Activated CD4-positive, alpha-beta T cell treated with anti-CD3 and anti-CD28 coated beads, Interleukin-2, amount 10 ng/mL, durations not matched to agents 7 days and 5 days (primary cell): ENCODE measurements around the gene ATP6V0A4. TPM values are rescaled to one million over a fixed set of nuclear protein-coding genes. Genes with fewer than 3 reads are reported as not detected.
"Not testable (repeated sequence)": the region's sequence is repeated elsewhere in the genome, so short reads cannot be mapped to it uniquely, and the experiment has no call there.

Source experiments
- CTCF ChIA-PET: fragments of 350-600 bp; sonication (Branson Sonifier 250); formaldehyde crosslinking; loops from one replicate; lab custom pipeline; 2021; ENCODE audit warnings: antibody characterized with exemption; lab: Charles Lee
- POLR2A ChIA-PET: fragments of 350-600 bp; sonication (Branson Sonifier 250); formaldehyde crosslinking; loops from one replicate; lab custom pipeline; 2021; ENCODE audit warnings: antibody characterized with exemption; lab: Charles Lee
- DNase-seq: peaks from one replicate; pipeline ENCODE4 v3.0.0-alpha.2; 2020
- H3K27ac Mint-ChIP-seq: one replicate; pipeline ENCODE4 v1.8.0; 2021; ENCODE audit warnings: mild to moderate bottlenecking, moderate library complexity, mixed read lengths
- H3K27me3 Mint-ChIP-seq: one replicate; pipeline ENCODE4 v1.8.0; 2021; ENCODE audit warnings: mixed read lengths
- H3K36me3 Mint-ChIP-seq: one replicate; pipeline ENCODE4 v1.8.0; 2021; ENCODE audit warnings: low read depth, mixed read lengths
- H3K4me1 Mint-ChIP-seq: one replicate; pipeline ENCODE4 v1.8.0; 2021; ENCODE audit warnings: mixed read lengths
- H3K4me3 Mint-ChIP-seq: one replicate; pipeline ENCODE4 v1.8.0; 2021; ENCODE audit warnings: mild to moderate bottlenecking, moderate library complexity, mixed read lengths
- H3K9me3 Mint-ChIP-seq: one replicate; pipeline ENCODE4 v1.8.0; 2021; ENCODE audit warnings: mixed read lengths
- total RNA-seq, 2 experiments: library from RNA; stranded (reverse); gene quantifications; one replicate each; pipeline ENCODE4 v1.2.3, GENCODE V29; 2021

The ATP6V0A4 gene
- total RNA-seq, 2 experiments from 2014 or later, result not detected

DNA sequence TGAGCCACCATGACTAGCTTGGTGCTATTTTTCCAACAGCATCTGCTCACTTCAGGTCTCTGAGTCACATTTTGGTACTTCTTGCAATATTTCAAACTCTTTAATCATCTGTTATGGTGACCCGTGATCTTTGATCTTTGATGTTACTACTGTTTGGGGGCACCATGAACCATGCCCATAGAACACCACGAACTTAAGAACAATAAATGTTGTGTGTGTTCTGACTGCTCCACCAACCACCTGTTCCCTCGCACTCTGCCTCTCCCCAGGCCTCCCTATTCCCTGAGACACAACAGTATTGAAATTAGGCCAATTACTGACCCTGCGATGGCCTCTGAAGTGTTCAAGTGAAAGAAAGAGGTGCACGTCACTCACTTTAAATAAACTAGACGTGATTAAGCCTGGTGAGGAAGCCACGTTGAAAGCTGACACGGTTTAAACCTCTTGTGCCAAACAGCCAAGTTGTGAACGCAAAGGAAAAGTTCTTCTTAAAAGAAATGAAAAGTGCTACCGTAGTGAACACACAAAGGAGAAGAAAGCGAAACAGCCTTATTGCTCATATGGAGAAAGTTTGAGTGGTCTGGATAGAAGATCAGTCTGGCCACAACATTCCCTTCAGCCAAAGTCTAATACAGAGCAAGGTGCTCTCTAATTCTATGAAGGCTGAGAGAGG, 27.2 kb upstream of the ATP6V0A4 start:
- CTCF ChIA-PET, result interaction anchor here (1.5 kb wide), 1 partner anchor 9 kb away, joined by 4 read pairs; no protein-coding TSS in a partner anchor
- no peak overlapping the region for H3K4me3 Mint-ChIP-seq

GRCh38 chr7:138822867-138823535, 25.0 kb upstream of the ATP6V0A4 start:
- no peak overlapping the region for H3K4me3 Mint-ChIP-seq

More for the DNA sequence above, 27.2 kb upstream of the ATP6V0A4 start:
- no peaks in the 10 kb centered on the region for H3K27me3 Mint-ChIP-seq
- peak overlapping the region; percentile 9 for H3K27ac Mint-ChIP-seq
- no peaks in the 10 kb centered on the region for H3K36me3 Mint-ChIP-seq
- peaks cover 7% of the 10 kb centered on the region for H3K9me3 Mint-ChIP-seq
- DNase-seq, result no peak
- peaks cover 15% of the 10 kb centered on the region for H3K4me1 Mint-ChIP-seq
- POLR2A ChIA-PET, result no interaction called here

DNA sequence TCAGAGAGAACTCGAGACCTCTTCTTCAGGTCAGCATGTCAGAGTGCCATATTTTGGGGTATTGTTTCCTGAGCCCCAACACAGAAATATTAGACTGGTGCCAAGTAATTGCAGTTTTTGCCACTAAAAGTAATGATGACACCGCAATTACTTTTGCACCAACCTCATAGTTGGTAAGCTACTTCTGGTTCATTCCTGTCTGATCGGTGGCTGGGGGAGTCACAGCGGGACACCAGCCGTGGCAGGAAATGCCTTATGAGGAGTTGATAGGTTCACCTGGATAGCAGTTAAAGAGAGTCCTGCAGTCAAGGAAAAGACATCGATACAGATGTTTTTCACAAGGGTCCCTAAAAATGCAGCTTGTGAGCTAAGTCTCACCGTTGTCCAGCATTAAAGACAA, 23.9 kb upstream of the ATP6V0A4 start:
- Mint-ChIP-seq H3K4me3 (no peak overlapping the region), H3K36me3 (peaks cover under 1% of the 10 kb centered on the region), H3K9me3 (peaks cover 11% of the 10 kb centered on the region), H3K4me1 (peaks cover 16% of the 10 kb centered on the region), H3K27ac (no peak overlapping the region), H3K27me3 (no peaks in the 10 kb centered on the region)
- ChIA-PET POLR2A (no interaction called here), CTCF (no interaction called here)
- no peak for DNase-seq

More at GRCh38 chr7:138822867-138823535, 25.0 kb upstream of the ATP6V0A4 start:
- peaks cover 12% of the 10 kb centered on the region for H3K9me3 Mint-ChIP-seq
- H3K27me3 Mint-ChIP-seq, result no peaks in the 10 kb centered on the region
- peaks cover 15% of the 10 kb centered on the region for H3K4me1 Mint-ChIP-seq
- ChIA-PET CTCF (no interaction called here), POLR2A (no interaction called here)
- H3K27ac Mint-ChIP-seq, result no peak overlapping the region
- no peaks in the 10 kb centered on the region for H3K36me3 Mint-ChIP-seq
- no peak for DNase-seq

DNA sequence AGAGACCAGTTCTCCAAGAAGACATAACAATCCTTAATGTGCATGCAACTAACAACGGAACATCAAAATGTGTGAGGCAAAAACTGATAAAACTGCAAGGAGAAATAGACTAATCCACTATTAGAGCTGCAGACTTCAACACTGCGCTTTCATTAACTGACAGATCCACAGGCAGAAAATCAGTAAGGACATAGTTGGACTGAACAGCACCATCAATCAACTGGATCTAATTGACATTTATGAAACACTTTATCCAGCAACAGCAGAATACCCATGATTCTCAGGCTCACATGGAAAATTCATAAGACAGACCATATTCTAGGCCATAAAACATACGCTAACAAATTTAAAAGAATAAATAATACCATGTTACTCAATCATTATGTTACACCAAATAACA, 21.6 kb upstream of the ATP6V0A4 start:
- Mint-ChIP-seq H3K36me3 (peaks cover 5% of the 10 kb centered on the region), H3K4me1 (peaks cover 16% of the 10 kb centered on the region), H3K4me3 (no peak overlapping the region), H3K27ac (no peak overlapping the region), H3K9me3 (peaks cover 5% of the 10 kb centered on the region), H3K27me3 (no peaks in the 10 kb centered on the region)
- no peak for DNase-seq
- ChIA-PET CTCF (interaction anchor here (0.6 kb wide), 1 partner anchor 68 kb away, joined by 3 read pairs; no protein-coding TSS in a partner anchor), POLR2A (no interaction called here)

GRCh38 chr7:138816650-138817049, 18.7 kb upstream of the ATP6V0A4 start:
- POLR2A ChIA-PET, result interaction anchor here (0.7 kb wide), 1 partner anchor 60 kb away, joined by 3 read pairs; no protein-coding TSS in a partner anchor
- Mint-ChIP-seq H3K9me3 (peaks cover 8% of the 10 kb centered on the region), H3K4me3 (no peak overlapping the region), H3K36me3 (peaks cover 8% of the 10 kb centered on the region), H3K4me1 (peaks cover 35% of the 10 kb centered on the region), H3K27me3 (no peaks in the 10 kb centered on the region), H3K27ac (no peak overlapping the region)
- CTCF ChIA-PET, result interaction anchor here (0.7 to 1.0 kb wide), 3 partner anchors 9 to 25 kb away, joined by 3 read pairs; no protein-coding TSS in a partner anchor
- DNase-seq, result no peak

DNA sequence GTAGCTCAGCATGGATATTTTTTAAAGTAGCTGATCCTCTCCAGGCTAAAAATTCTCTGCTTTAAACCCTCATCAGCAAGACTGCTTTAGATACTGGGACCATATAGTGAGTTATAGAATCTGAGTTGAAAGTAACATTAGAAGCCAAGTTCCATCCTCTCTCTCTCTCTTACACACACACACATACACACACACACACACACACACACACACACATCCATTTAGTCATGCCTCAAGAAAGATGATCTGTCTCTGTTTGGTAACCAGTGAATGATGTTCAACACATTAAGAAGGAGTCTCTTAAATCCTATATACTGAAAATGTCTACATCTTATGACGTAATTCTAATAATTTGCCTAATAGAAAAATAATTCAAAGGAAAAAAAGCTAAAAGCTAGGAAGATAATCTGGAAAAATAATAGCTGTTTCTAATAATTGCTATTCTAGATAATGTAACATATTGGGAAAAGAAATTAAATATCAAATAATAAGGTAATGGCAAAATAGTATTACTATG, 16.9 kb upstream of the ATP6V0A4 start:
- no peaks in the 10 kb centered on the region for H3K27me3 Mint-ChIP-seq
- H3K36me3 Mint-ChIP-seq, result peaks cover 8% of the 10 kb centered on the region
- H3K4me3 Mint-ChIP-seq, result no peak overlapping the region
- H3K4me1 Mint-ChIP-seq, result peaks cover 35% of the 10 kb centered on the region
- ChIA-PET CTCF (interaction anchor here (1.3 to 1.5 kb wide), 3 partner anchors 14 to 72 kb away, joined by 3 to 4 read pairs (median 4); no protein-coding TSS in a partner anchor), POLR2A (no interaction called here)
- no peak for DNase-seq
- peaks cover 8% of the 10 kb centered on the region for H3K9me3 Mint-ChIP-seq
- H3K27ac Mint-ChIP-seq, result no peak overlapping the region

DNA sequence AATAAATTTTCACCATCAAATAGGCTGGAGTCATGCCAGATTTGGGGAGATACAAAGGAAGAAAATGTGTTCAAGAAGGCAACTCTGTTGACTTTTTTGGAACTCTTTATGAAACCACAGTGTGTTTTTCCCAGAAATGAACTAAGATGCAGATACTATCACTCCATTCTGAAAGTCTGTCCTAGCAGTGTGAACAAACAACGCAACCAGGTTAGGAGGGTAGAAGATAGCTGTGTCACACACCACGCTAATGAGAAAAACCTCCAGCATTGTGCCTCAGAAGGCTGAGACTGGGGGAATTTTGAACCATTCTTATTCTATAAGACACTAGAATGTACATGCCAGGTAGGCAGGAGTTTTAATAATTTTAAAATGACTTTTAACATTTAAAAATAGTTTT, 15.9 kb upstream of the ATP6V0A4 start:
- H3K27me3 Mint-ChIP-seq, result no peaks in the 10 kb centered on the region
- H3K4me3 Mint-ChIP-seq, result no peak overlapping the region
- H3K9me3 Mint-ChIP-seq, result peaks cover 5% of the 10 kb centered on the region
- peaks cover 35% of the 10 kb centered on the region for H3K4me1 Mint-ChIP-seq
- ChIA-PET CTCF (interaction anchor here (0.5 to 1.3 kb wide), 2 partner anchors 13 to 58 kb away, joined by 3 to 4 read pairs; no protein-coding TSS in a partner anchor), POLR2A (no interaction called here)
- H3K36me3 Mint-ChIP-seq, result peaks cover 8% of the 10 kb centered on the region
- peak; percentile 17 for DNase-seq
- H3K27ac Mint-ChIP-seq, result peak overlapping the region; percentile 78

DNA sequence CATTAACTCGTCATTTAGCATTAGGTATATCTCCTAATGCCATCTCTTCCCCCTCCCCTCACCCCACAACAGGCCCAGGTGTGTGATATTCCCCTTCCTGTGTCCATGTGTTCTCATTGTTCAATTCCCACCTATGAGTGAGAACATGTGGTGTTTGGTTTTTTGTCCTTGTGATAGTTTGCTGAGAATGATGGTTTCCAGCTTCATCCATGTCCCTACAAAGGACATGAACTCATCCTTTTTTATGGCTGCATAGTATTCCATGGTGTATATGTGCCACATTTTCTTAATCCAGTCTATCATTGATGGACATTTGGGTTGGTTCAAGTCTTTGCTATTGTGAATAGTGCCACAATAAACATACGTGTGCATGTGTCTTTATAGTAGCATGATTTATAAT, 13.3 kb upstream of the ATP6V0A4 start:
- peaks cover 29% of the 10 kb centered on the region for H3K4me1 Mint-ChIP-seq
- POLR2A ChIA-PET, H3K9me3 Mint-ChIP-seq, H3K27me3 Mint-ChIP-seq, H3K36me3 Mint-ChIP-seq, CTCF ChIA-PET, DNase-seq, H3K4me3 Mint-ChIP-seq, H3K27ac Mint-ChIP-seq: not testable (repeated sequence)

- CTCF ChIA-PET, result no interaction called here
- no peak for DNase-seq
- H3K4me1 Mint-ChIP-seq, result peaks cover 22% of the 10 kb centered on the region
- POLR2A ChIA-PET, result interaction anchor here (0.6 kb wide), 1 partner anchor 50 kb away, joined by 3 read pairs; no protein-coding TSS in a partner anchor
- no peaks in the 10 kb centered on the region for H3K27me3 Mint-ChIP-seq
- H3K36me3 Mint-ChIP-seq, result peaks cover 3% of the 10 kb centered on the region
- no peak overlapping the region for H3K4me3 Mint-ChIP-seq
- H3K9me3 Mint-ChIP-seq, result peaks cover 7% of the 10 kb centered on the region
- H3K27ac Mint-ChIP-seq, result no peak overlapping the region
Measured at GRCh38 chr7:138809346-138809745, 11.3 kb upstream of the ATP6V0A4 start.

DNA sequence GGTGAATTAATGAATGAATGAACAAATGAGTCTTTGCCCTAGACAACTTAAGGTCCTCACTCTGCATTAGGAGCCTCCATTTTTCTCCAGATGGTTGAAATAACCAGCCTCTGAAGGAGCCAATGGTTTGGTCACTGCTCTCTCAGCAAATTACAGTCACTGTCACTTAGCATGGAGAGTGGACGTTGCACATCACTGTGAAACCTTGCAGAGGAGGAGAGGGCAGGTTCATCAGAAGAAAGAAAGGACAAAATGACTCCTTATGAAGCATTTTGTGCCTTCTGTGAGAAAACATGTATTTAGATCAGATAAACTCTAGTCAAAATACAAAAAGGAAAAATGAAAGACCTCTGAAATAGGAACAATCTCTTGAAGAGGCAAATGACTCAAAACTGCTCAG, 6.6 kb upstream of the ATP6V0A4 start:
- Mint-ChIP-seq H3K4me3 (no peak overlapping the region), H3K4me1 (peaks cover 6% of the 10 kb centered on the region), H3K27me3 (no peaks in the 10 kb centered on the region)

DNA sequence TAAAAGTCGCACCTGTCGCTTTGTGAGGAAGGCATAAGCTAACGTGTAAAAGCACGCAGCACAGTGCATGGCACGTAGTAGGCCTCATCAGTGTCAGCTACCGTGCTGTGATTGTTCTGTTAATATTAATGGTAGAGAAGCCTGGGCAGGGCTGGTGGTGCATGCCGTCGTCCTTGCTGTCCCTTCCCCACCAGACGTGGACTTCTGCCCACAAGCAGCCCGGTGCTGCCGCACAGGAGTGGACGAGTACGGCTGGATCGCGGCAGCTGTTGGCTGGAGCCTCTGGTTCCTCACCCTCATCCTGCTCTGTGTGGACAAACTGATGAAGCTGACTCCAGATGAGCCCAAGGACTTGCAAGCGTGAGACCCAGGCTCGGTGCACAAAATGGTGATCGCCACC, 4.7 kb upstream of the ATP6V0A4 start:
- ChIA-PET POLR2A (no interaction called here), CTCF (no interaction called here)
- H3K36me3 Mint-ChIP-seq, result peaks cover 1% of the 10 kb centered on the region
- H3K4me3 Mint-ChIP-seq, result no peak overlapping the region
- H3K27ac Mint-ChIP-seq, result no peak overlapping the region
- no peaks in the 10 kb centered on the region for H3K27me3 Mint-ChIP-seq
- H3K9me3 Mint-ChIP-seq, result peaks cover 3% of the 10 kb centered on the region
- peaks cover 15% of the 10 kb centered on the region for H3K4me1 Mint-ChIP-seq
- no peak for DNase-seq

More for the DNA sequence above, 6.6 kb upstream of the ATP6V0A4 start:
- ChIA-PET CTCF (no interaction called here), POLR2A (no interaction called here)
- DNase-seq, result no peak
- peaks cover 5% of the 10 kb centered on the region for H3K9me3 Mint-ChIP-seq
- H3K27ac Mint-ChIP-seq, result no peak overlapping the region
- H3K36me3 Mint-ChIP-seq, result peaks cover 1% of the 10 kb centered on the region

DNA sequence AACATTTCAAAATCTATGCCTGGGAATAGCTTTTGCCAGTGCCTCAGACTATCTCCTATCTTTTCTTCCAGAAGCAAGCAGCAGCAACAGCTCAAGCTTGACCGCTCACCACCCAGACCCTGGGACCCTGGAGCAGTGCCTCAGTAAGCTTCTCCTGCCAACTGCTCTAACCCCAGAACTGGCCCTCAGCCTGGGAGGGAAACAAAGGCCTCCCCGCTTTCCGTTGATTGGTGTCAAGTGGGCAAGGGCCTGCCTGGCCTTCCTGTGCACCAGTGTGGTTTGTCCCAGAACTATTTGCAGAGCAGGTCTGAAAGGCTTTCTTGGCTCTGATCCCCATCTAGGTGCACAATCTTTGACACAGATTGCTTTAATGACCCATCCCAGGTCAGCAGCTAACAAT, 3.3 kb upstream of the ATP6V0A4 start:
- no peaks in the 10 kb centered on the region for H3K27me3 Mint-ChIP-seq
- no peak overlapping the region for H3K27ac Mint-ChIP-seq
- peaks cover 4% of the 10 kb centered on the region for H3K36me3 Mint-ChIP-seq
- H3K9me3 Mint-ChIP-seq, result peaks cover 2% of the 10 kb centered on the region
- peaks cover 21% of the 10 kb centered on the region for H3K4me1 Mint-ChIP-seq
- DNase-seq, result no peak
- CTCF ChIA-PET, result interaction anchor here (0.6 to 1.0 kb wide), 2 partner anchors 13 to 34 kb away, joined by 4 to 5 read pairs; no protein-coding TSS in a partner anchor
- POLR2A ChIA-PET, result no interaction called here
- H3K4me3 Mint-ChIP-seq, result no peak overlapping the region
